NCI-H446 (cell line): Measurements from ENCODE around the gene TNS2.

ENCODE experiments used
- DNase-seq, 2 experiments: peaks; one replicate each; lab custom pipeline; 2025; lab: John Stamatoyannopoulos, UW

The TNS2 gene

DNA sequence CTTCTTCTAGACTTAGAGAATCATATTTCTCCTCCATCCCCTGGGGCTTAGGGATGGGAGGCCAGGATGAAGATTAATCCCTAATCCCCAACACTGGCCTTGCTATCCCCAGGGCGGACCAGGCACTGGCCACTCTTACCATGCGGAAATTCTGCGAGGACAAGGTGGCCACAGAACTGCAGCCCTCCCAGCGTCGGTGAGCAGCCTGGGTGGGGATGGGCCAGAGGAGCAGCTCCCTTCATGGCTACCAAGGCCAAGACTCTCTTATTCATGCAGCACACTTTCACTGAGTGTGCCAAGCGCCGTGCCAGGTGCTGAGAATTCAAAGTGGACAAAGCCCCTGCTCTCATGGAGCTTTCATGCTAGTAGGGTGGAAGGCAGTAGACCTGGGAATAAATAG is 7.0 kb downstream of the TNS2 start:
- no peak for DNase-seq

DNA sequence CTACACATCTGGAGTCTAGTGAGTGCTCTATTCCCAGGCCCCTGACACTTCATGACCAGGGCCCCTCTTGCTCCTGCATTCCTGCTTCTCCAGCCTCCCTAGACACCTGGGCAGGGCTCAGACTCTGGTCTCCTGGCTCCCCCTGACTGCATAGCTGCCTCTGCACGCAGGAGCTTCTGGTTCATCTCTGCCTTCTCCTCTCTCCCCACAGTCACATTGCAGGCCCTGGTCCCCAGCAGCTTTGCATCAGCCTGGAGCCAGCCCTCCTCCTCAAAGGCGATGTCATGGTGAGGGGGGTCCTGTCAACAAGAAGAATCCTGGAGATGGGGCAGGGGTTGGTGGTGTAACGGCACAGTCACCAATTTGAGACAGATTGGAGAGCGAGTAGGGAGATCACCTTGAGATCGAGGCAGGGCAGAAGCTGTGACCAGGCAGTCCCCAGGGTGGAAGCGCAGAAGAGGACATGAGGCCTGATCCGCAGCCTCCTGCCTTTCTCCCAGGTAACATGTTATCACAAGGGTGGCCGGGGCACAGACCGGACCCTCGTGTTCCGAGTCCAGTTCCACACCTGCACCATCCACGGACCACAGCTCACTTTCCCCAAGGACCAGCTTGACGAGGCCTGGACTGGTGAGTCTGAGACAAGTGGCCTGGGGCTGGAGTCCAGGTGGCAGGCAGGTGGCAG is 8.1 kb downstream of the TNS2 start:
- no peak for DNase-seq

DNA sequence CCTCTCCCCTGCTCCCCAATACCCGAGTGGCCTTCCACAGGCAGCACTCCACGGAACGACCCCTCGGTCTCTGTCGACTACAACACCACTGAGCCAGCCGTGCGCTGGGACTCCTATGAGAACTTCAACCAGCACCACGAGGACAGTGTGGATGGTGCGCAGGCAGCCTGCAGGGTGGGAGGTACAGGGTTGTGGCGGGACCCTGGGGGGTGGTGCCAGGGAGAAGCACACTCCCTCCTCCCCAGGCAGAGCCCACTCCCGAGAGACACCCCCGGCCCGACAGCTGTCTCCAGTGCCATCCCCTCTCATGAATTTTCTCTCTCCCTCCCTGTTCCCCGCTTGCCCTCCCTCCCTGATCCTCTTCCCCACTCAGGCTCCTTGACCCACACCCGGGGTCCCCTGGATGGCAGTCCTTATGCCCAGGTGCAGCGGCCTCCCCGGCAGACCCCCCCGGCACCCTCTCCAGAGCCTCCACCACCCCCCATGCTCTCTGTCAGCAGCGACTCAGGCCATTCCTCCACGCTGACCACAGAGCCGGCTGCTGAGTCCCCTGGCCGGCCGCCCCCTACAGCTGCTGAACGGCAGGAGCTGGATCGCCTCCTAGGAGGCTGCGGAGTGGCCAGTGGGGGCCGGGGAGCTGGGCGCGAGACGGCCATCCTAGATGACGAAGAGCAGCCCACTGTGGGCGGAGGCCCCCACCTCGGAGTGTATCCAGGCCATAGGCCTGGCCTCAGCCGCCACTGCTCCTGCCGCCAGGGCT is 9.0 kb downstream of the TNS2 start:
- no peak for DNase-seq

DNA sequence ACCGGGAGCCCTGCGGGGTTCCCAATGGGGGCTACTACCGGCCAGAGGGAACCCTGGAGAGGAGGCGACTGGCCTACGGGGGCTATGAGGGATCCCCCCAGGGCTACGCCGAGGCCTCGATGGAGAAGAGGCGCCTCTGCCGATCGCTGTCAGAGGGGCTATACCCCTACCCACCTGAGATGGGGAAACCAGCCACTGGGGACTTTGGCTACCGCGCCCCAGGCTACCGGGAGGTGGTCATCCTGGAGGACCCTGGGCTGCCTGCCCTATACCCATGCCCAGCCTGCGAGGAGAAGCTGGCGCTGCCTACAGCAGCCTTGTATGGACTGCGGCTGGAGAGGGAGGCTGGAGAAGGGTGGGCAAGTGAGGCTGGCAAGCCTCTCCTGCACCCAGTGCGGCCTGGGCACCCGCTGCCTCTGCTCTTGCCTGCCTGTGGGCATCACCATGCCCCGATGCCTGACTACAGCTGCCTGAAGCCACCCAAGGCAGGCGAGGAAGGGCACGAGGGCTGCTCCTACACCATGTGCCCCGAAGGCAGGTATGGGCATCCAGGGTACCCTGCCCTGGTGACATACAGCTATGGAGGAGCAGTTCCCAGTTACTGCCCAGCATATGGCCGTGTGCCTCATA is 9.7 kb downstream of the TNS2 start:
- DNase-seq = no peak

DNA sequence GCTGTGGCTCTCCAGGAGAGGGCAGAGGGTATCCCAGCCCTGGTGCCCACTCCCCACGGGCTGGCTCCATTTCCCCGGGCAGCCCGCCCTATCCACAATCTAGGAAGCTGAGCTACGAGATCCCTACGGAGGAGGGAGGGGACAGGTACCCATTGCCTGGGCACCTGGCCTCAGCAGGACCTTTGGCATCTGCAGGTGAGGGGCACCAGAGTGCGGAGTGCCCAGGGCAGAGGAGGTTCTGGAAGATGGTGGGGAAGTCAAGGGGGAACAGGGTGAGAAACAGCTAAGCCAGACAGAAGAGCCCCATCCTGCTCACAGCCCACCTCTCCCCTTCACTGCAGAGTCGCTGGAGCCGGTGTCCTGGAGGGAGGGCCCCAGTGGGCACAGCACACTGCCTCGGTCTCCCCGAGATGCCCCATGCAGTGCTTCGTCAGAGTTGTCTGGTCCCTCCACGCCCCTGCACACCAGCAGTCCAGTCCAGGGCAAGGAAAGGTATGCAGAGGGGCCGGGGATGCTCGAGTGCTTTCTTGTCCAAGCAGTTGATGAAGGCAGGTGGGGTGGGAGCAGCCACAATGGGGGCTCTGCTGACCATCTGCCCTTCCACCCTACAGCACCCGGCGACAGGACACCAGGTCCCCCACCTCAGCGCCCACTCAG is 10.3 kb downstream of the TNS2 start:
- no peak for DNase-seq

DNA sequence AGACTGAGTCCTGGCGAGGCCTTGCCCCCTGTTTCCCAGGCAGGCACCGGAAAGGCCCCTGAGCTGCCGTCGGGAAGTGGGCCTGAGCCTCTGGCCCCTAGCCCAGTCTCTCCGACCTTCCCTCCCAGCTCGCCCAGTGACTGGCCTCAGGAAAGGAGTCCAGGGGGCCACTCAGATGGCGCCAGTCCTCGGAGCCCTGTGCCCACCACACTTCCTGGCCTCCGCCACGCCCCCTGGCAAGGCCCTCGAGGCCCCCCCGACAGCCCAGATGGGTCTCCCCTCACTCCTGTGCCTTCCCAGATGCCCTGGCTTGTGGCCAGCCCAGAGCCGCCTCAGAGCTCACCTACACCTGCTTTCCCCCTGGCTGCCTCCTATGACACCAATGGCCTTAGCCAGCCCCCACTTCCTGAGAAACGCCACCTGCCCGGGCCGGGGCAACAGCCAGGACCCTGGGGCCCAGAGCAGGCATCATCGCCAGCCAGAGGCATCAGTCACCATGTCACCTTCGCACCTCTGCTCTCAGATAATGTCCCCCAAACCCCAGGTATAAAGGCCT is 10.9 kb downstream of the TNS2 start:
- no peak for DNase-seq

DNA sequence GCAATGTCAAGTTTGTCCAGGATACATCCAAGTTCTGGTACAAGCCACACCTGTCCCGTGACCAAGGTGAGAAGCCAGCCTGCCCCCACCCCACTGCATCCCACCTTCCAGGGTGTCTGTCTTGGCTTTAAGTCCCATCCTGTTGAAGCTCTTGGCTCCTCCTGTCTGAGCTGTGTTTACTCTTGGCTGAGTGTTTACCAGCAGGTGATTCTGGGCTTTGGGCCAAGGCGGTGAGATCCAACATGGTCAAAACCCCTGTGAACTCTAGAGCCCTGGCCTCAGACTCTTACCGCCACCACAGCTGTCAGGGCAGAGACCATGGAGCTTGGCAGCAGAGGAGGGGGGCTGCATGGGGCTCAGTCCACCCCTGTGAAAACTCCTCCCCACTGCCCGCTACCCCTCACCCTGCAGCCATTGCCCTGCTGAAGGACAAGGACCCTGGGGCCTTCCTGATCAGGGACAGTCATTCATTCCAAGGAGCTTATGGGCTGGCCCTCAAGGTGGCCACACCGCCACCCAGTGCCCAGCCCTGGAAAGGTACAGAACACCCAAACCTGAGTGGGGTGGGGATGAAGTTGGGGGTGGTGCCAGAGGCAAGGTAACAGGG is 11.6 kb downstream of the TNS2 start:
- DNase-seq = peak in 1 of 2 experiments; percentile 29

DNA sequence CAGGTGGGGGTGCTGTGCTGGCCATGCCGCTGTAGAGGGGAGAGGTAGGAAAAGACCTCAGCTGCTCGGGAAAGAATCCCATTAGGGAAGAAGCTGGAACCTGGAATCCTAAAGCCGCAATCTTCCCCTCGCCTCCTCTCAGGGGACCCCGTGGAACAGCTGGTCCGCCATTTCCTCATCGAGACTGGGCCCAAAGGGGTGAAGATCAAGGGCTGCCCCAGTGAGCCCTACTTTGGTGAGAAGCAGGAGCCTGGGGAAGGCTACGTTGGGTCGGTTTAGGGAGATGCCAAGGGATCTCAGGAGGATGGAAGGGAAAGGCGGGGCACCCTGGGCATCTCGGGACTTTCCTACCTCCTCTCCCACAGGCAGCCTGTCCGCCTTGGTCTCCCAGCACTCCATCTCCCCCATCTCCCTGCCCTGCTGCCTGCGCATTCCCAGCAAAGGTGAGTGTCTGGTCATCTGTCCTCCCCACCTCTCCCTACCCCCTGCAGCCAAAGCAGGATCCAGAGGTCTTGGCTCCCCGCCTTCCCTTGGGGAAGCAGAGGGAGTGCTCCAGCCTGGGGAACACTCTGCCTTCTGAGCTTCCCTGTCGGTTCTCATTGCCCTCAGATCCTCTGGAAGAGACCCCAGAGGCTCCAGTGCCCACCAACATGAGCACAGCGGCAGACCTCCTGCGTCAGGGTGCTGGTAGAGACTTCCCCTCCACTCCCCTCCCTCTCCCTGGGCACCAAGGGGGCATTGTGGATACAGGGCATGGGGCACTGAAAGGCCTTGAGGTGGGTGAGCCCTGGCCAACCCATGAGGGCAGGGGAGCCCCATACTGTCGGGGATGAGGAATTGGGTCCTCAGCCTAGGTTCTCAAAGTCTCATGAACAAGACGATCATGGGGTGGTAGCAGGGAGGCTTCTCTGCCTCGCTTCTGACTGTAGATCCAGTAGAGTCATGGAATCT is 12.4 kb downstream of the TNS2 start:
- no peak for DNase-seq

DNA sequence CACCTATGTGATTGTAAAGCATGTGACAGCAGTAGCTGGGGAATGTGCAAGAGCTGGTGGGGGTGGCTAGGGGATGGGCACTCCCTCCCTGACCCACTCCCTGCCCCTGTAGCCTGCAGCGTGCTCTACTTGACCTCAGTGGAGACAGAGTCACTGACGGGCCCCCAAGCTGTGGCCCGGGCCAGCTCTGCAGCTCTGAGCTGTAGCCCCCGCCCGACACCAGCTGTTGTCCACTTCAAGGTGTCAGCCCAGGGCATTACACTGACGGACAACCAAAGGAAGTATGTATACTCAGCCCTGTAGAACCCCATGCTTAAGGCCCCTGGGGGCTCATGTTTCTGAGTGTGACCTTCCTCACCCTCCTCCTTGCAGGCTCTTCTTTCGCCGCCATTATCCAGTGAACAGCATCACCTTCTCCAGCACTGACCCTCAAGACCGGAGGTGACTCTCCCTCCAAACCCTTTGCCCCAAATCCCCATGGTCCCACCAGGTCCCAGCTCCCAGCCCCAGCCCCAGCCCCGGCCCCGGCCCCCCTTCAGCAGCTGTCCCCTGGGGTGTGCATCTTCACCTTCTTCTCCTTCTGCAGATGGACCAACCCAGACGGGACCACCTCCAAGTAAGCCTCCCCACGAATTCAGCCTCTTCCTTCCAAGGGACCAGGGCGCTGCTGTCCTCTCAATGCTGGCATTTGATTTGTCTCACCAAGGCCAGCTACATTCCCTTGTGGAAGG is 13.3 kb downstream of the TNS2 start:
- DNase-seq = no peak

DNA sequence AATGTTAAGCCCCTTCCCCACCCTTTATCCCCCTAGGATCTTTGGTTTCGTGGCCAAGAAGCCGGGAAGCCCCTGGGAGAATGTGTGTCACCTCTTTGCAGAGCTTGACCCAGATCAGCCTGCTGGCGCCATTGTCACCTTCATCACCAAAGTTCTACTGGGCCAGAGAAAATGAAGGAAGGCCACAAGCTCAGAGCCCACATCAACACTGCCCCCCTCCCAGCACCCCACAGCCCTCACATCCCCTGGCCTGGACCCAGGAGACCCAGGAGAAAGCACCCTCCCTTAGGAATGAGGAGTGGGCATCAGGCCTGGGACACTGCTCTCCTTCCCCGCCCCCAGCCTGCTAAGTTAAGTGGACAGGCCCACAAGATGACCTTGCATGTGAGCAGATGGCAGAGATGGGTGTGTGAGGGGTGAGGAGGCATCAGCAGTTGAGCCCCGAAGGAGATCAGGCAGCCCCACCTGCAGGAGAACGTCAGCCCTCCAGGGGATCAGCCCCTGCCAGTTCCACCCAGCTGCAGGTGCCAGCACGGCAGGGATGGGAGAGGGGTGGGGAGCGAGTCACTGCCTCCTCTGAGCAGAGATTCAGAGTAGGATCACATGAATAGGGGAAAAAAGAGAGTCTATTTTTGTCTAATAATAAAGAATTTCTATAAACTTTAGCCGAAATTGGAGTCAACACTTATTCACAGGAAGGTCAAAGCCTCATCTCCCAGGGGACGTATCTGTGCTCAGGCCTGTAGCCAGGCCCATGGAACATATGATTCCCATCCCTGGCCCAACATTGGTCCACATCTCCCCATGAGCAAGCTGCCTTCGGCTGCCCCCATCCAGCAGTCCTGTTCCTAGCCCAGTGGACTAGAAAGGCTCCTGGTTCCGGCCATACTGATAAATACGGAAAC is 14.1 kb downstream of the TNS2 start:
- no peak for DNase-seq

DNA sequence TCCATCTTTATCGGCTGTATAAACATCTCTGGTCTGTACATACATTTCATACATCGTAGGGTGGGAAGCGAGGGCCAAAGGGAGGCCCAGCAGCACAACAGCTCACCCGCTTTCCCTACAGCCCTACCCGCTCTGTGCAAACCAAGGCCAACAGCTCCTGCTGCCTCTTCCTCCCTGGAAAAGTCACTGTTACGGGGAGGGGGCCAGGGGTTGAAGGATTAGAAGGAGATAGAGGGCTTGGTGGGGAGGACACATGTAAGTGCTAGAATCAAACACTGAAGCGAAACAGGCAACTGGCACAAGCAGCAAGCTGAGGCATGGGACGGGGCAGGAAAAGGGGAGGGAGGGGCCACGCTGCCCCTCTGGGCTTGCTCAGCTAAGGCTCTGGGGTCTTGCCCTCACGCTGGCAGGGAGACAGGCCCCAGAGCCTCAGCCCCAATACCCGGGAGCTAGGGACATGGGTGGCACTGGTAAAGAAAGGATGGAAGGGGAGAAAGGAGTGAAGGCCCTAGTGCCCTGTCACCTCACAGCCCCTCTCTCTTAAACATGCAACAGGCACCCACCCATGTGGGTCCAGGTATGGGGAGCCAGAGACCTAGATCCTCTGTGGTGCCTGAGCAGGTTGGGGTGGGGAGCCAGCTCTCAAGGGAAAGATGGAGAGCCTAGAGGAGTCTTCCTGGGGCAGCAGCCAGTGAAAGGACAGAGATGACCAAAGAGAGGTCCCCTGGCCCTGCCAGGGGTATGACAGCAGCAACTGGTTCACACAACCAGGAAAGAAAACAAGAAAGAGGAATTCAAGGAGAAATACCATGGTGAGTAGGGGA is 15.0 kb downstream of the TNS2 start:
- DNase-seq = no peak

DNA sequence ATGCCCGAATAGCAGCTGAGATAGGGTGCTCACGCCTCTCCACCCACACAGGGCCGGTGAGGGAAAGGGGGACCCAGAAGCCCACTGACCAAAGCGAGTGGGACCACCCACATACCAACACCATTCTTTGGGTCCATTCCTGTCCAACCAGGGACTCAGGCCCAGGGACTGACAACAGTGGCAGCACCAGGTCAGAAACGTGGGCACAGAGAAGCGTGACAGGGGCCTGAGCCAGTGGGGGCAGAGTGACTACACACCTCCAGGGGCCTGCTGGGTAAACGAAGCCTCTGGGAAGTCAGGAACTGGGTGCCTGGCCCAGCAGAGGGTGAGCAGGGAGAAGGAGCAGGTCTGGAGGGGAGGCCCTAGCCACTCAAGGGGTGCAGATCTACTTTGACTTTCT is 15.6 kb downstream of the TNS2 start:
- DNase-seq = no peak

DNA sequence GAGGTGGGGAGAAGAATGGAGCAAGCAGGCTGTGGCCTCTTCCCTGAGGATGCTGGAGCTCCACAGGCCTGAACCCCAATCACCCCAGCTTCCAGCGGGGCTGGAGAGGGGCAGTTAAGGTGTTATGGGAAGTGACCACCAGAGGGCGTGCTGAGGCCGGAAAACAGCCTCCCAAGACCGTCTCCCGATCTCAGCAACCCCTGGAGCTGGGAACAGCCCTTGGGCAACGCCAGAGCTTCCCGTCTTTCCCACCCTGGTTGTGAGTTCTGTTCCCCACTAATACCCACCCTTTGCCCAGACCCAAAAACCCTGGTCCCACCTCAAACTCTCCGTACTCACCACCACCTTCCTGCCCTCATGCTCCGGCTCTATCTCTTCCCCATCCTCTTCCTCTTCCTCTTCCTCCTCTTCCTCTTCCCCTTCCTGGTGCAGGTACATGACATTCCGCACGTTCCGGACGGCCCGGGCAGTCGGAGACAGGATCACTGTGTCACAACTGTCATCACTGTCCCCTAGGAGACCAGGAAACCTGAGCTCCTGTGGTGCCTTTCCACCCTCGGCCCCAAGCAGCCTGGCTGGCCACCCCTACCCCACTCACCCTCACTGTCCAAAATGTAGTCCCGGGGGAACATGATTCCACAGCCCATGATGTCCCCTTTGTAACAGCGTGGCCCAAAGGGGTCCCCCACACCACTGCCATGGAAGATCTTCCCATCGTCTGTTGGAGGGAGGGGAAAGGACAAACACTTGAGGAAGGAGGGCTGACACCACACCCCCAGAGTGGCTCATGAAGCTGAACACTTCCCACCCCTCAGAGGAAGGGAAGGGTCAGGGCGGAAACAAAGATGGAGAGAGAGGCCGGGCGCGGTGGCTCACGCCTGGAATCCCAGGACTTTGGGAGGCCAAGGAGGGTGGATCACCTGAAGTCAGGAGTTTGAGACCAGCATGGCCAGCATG is 16.4 kb downstream of the TNS2 start:
- DNase-seq = peak in 1 of 2 experiments; percentile 73

DNA sequence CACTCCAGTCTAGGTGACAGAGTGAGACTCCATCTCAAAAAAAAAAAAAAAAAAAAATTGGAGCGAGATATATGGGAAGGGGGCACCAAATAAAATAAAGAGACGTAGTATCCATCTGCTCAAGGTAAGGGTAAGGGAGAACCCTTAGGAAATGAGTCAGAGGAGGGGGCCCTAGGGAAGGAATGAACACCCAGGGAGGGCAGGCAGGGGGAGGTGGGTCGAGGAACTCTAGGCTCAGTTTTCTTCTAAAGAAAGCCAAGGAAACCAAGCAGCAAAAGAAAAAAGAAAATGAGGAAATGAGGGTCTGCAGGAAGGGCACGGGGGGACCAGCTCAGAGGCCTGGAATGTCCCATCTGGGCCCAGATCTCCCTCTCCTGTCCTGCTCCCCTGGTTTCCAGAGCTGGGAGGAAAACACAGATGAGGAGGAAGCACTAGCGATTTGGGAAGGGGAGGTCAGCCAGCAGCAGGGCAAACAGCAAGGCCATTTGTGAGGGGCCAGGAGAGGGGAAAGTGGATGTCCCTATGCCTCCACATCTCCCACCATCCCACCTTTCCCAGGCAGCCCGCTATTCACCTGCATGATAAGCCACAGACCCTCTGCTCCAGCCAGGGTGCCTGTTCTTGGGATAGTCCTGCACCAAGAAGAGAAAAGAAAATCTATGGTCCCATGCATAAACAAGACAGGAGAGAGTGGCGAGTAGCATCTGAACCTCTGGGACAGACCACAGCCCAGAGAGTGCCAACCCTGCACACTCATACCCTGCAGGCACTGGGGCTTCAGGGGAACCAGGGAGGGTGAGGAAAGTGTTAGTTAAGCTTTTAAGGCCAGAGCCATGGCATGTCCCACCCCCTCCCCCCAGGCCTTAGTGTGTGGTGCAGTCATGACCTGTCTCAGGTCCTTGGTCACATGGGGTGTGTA is 17.5 kb downstream of the TNS2 start:
- no peak for DNase-seq

DNA sequence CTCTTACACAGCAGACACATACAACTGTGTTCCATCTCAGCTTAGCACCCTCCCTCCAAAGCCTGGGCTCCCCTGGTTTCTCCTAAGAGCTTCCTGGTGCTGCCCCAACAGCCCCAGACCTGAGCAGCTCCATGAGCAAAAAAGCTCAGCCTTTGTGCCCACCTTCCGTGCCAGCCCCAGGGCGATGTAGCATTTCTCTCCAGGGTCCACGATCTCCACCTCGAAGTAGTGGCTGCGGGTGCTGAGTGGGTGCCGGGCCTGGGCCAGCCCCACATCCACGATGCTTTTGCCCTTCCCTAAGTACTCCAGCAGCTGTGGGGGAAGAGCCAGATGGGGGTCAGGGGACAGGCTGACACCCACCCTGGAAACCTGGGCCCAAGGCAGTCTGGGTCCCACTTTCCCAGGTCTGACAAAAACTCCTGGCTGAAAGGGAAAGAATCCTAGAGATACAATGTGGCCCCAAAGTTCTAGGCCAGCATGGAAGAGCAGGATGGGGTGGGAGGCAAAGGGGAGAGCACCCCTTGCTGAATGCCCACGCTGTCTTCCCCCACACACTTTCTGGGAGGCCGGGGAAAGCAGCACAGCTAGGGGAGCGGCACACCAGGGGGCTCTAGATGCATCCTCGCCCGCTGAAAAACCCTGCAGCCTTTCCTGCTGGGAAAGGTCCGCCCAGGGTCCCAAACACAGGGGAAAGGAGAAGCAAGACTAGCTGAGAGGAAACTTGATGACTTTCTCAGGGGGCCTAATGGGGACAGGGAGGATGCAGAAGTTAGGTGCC is 18.3 kb downstream of the TNS2 start:
- DNase-seq = no peak
